Neural cell (in vitro differentiated cells): Measurements from ENCODE around the gene HIVEP3. TPM values are rescaled to one million over a fixed set of nuclear protein-coding genes. Genes with fewer than 3 reads are reported as not detected.

Source experiments
- H2AFZ ChIP-seq: fragments of 200-600, 300-800 bp; sonication (generic), shearing (Covaris generic); 2 replicates; pipeline ENCODE4 v1.6.0; 2014; ENCODE audit warnings: low read depth, mild to moderate bottlenecking, antibody characterized with exemption, low read length, moderate library complexity
- H3F3A ChIP-seq: fragments of 200-600 bp; shearing (Covaris generic); 2 replicates; pipeline ENCODE4 v1.6.1; 2016; ENCODE audit warnings: mild to moderate bottlenecking, moderate library complexity, mixed read lengths, antibody characterized with exemption, low read length; ENCODE audit not compliant: insufficient read depth, poor library complexity, severe bottlenecking
- H3K27ac ChIP-seq: fragments of 200-600, 300-800 bp; sonication (generic), shearing (Covaris generic); 2 replicates; pipeline ENCODE4 v1.5.1; 2014; ENCODE audit warnings: mild to moderate bottlenecking, low read length, moderate library complexity
- H3K27me3 ChIP-seq: fragments of 300-800, 200-600 bp; sonication (generic), shearing (Covaris generic); 2 replicates; pipeline ENCODE4 v1.6.0; 2014; ENCODE audit warnings: mild to moderate bottlenecking, low read depth, low read length, moderate library complexity; ENCODE audit not compliant: insufficient read depth
- H3K36me3 ChIP-seq: fragments of 300-800, 200-600 bp; sonication (generic), shearing (Covaris generic); 2 replicates; pipeline ENCODE4 v1.5.1; 2014; ENCODE audit warnings: mild to moderate bottlenecking, antibody characterized with exemption, low read length, moderate library complexity; ENCODE audit not compliant: insufficient read depth
- H3K4me2 ChIP-seq: fragments of 300-800, 200-600 bp; sonication (generic), shearing (Covaris generic); 2 replicates; pipeline ENCODE4 v1.6.0; 2014; ENCODE audit warnings: mild to moderate bottlenecking, low read length
- H3K4me3 ChIP-seq: fragments of 300-800, 200-600 bp; sonication (generic), shearing (Covaris generic); 2 replicates; pipeline ENCODE4 v1.5.1; 2014; ENCODE audit warnings: mild to moderate bottlenecking, low read length, moderate library complexity
- H3K79me2 ChIP-seq: fragments of 200-600 bp; shearing (Covaris generic); replicated peaks from 2 replicates; pipeline ENCODE4 v1.6.0; 2014; ENCODE audit warnings: mild to moderate bottlenecking, low read length, moderate library complexity; ENCODE audit not compliant: insufficient read depth
- H3K9ac ChIP-seq: fragments of 300-800, 200-600 bp; sonication (generic), shearing (Covaris generic); 2 replicates; pipeline ENCODE4 v1.6.1; 2016; ENCODE audit warnings: mild to moderate bottlenecking, low read length, mixed read lengths
- H3K9me2 ChIP-seq: fragments of 200-600 bp; shearing (Covaris generic); 2 replicates; pipeline ENCODE4 v1.6.1; 2016; ENCODE audit warnings: mild to moderate bottlenecking, low read length, mixed read lengths; ENCODE audit not compliant: insufficient read depth
- H3K9me3 ChIP-seq: fragments of 200-600, 300-800 bp; sonication (generic), shearing (Covaris generic); 2 replicates; pipeline ENCODE4 v1.6.1; 2016; ENCODE audit warnings: mild to moderate bottlenecking, mixed run types, low read length, moderate library complexity, mixed read lengths
- H4K20me1 ChIP-seq: fragments of 200-600 bp; shearing (Covaris generic); 2 replicates; pipeline ENCODE4 v1.6.1; 2016; ENCODE audit warnings: mild to moderate bottlenecking, mixed run types; ENCODE audit not compliant: insufficient read depth
- EP300 ChIP-seq: fragments of 450-650 bp; conservative IDR thresholded peaks from 2 replicates; pipeline ENCODE4 v1.6.1; 2014; ENCODE audit warnings: antibody characterized with exemption, mild to moderate bottlenecking, moderate library complexity; ENCODE audit not compliant: poor library complexity, severe bottlenecking
- EZH2 ChIP-seq: fragments of 200-600, 300-800 bp; shearing (Covaris generic), sonication (generic); IDR thresholded peaks from 2 replicates; pipeline ENCODE4 v1.6.1; 2014; ENCODE audit warnings: antibody characterized with exemption, low read length, borderline replicate concordance, mild to moderate bottlenecking; ENCODE audit not compliant: insufficient read depth, poor library complexity, severe bottlenecking
- MXI1 ChIP-seq: fragments of 450-650 bp; conservative IDR thresholded peaks from 2 replicates; pipeline ENCODE4 v1.6.1; 2014; ENCODE audit warnings: antibody characterized with exemption, mild to moderate bottlenecking; ENCODE audit not compliant: poor library complexity, severe bottlenecking
- POLR2AphosphoS5 ChIP-seq: IDR thresholded peaks from 2 replicates; pipeline ENCODE4 v1.6.1; 2012
- RAD21 ChIP-seq: fragments of 450-650 bp; conservative IDR thresholded peaks from 2 replicates; pipeline ENCODE4 v1.6.1; 2014; ENCODE audit warnings: antibody characterized with exemption, mild to moderate bottlenecking, moderate library complexity
- SMC3 ChIP-seq: fragments of 450-650 bp; conservative IDR thresholded peaks from 2 replicates; pipeline ENCODE4 v1.6.1; 2014; ENCODE audit warnings: antibody characterized with exemption, mild to moderate bottlenecking, moderate library complexity; ENCODE audit not compliant: poor library complexity
- TAF1 ChIP-seq: IDR thresholded peaks from 2 replicates; pipeline ENCODE4 v1.6.1; 2012; ENCODE audit warnings: low read depth
- polyA plus RNA-seq: library from polyadenylated mRNA; depleted of rRNA; stranded (reverse); fragments of >200 nt; gene quantifications from 2 replicates; pipeline ENCODE4 v1.2.3, GENCODE V29; 2014
- TF ChIP-seq, protein P1 (sequence below): IDR thresholded peaks from 2 replicates; pipeline ENCODE4 v1.6.1; 2012; ENCODE audit warnings: borderline replicate concordance
- TF ChIP-seq, protein P2 (sequence below): fragments of 450-650 bp; IDR thresholded peaks from 2 replicates; pipeline ENCODE4 v1.5.1; 2014; ENCODE audit warnings: antibody characterized with exemption, mild to moderate bottlenecking, moderate library complexity; ENCODE audit not compliant: poor library complexity, severe bottlenecking

Gene HIVEP3
- polyA plus RNA-seq, 1 donor from 2014 or later: 2.6 TPM

DNA sequence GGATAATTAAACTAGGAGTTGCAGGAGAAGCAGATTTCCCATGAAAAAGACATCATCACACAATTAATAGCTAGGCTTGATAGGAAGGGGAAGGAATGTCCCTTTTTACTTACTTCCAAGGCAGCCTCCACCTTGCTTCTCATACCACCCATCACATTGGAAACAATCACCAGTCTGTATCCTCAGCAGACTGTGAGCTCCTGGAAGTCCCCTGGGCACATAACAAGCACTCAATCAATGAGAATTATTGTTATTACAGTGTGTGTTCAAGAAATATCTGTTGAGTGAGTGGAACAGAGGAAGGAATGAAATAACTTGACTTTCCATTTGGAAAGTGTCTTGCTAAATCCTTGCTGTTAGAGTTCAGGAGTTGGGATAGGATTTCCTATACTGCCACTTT is 36.2 kb downstream of the HIVEP3 start:
- Histone ChIP-seq H3F3A (peaks cover 3% of the 10 kb centered on the region), H2AFZ (no peak overlapping the region), H3K4me3 (no peak overlapping the region), H3K27me3 (no peaks in the 10 kb centered on the region), H3K36me3 (no peaks in the 10 kb centered on the region), H4K20me1 (no peaks in the 10 kb centered on the region), H3K27ac (no peak overlapping the region), H3K9me2 (no peaks in the 10 kb centered on the region), H3K79me2 (no peaks in the 10 kb centered on the region), H3K4me2 (no peak overlapping the region), H3K9me3 (no peaks in the 10 kb centered on the region), H3K9ac (no peak overlapping the region)
- TF ChIP-seq MXI1 (no peak), TAF1 (no peak), RAD21 (no peak), EP300 (no peak), EZH2 (no peak), SMC3 (no peak), POLR2AphosphoS5 (no peak)
- TF ChIP-seq, protein P1, sequence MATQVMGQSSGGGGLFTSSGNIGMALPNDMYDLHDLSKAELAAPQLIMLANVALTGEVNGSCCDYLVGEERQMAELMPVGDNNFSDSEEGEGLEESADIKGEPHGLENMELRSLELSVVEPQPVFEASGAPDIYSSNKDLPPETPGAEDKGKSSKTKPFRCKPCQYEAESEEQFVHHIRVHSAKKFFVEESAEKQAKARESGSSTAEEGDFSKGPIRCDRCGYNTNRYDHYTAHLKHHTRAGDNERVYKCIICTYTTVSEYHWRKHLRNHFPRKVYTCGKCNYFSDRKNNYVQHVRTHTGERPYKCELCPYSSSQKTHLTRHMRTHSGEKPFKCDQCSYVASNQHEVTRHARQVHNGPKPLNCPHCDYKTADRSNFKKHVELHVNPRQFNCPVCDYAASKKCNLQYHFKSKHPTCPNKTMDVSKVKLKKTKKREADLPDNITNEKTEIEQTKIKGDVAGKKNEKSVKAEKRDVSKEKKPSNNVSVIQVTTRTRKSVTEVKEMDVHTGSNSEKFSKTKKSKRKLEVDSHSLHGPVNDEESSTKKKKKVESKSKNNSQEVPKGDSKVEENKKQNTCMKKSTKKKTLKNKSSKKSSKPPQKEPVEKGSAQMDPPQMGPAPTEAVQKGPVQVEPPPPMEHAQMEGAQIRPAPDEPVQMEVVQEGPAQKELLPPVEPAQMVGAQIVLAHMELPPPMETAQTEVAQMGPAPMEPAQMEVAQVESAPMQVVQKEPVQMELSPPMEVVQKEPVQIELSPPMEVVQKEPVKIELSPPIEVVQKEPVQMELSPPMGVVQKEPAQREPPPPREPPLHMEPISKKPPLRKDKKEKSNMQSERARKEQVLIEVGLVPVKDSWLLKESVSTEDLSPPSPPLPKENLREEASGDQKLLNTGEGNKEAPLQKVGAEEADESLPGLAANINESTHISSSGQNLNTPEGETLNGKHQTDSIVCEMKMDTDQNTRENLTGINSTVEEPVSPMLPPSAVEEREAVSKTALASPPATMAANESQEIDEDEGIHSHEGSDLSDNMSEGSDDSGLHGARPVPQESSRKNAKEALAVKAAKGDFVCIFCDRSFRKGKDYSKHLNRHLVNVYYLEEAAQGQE: no peak
- TF ChIP-seq, protein P2, sequence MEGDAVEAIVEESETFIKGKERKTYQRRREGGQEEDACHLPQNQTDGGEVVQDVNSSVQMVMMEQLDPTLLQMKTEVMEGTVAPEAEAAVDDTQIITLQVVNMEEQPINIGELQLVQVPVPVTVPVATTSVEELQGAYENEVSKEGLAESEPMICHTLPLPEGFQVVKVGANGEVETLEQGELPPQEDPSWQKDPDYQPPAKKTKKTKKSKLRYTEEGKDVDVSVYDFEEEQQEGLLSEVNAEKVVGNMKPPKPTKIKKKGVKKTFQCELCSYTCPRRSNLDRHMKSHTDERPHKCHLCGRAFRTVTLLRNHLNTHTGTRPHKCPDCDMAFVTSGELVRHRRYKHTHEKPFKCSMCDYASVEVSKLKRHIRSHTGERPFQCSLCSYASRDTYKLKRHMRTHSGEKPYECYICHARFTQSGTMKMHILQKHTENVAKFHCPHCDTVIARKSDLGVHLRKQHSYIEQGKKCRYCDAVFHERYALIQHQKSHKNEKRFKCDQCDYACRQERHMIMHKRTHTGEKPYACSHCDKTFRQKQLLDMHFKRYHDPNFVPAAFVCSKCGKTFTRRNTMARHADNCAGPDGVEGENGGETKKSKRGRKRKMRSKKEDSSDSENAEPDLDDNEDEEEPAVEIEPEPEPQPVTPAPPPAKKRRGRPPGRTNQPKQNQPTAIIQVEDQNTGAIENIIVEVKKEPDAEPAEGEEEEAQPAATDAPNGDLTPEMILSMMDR: no peak

DNA sequence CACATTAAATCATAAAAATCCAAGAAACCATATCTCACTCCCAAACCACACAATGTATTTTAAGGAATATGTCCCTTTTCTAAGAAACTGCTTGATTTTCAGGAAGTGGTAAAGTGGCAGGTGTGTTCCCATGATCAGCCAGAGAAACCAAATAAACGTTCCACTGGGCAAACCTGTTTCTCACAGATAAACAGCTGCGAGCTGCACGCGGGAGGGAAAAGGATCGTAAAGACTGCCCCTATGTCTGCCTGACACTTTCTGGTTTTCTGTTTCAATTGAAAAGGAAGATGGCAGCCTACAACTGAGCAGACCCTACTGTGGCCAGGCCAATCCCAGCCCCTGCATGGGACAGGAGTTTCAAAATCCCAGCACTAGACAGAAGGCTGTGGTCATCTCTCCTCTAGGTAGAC is 36.6 kb downstream of the HIVEP3 start:
- H3K79me2 ChIP-seq: no peaks in the 10 kb centered on the region
- no peaks in the 10 kb centered on the region for H4K20me1 ChIP-seq
- H3K9me3 ChIP-seq: no peaks in the 10 kb centered on the region
- H3K36me3 ChIP-seq: no peaks in the 10 kb centered on the region
- no peak for TF ChIP-seq POLR2AphosphoS5
- TF ChIP-seq EP300: no peak
- TF ChIP-seq, protein P1: no peak
- no peak for TF ChIP-seq RAD21
- no peak for TF ChIP-seq SMC3
- TF ChIP-seq, protein P2: no peak
- no peak for TF ChIP-seq TAF1
- TF ChIP-seq EZH2: no peak
- no peak for TF ChIP-seq MXI1
- H3K27me3 ChIP-seq: no peaks in the 10 kb centered on the region
- H3K4me3 ChIP-seq: no peak overlapping the region
- no peak overlapping the region for H3K27ac ChIP-seq
- H3K9ac ChIP-seq: no peak overlapping the region
- H3K4me2 ChIP-seq: no peak overlapping the region
- no peak overlapping the region for H2AFZ ChIP-seq
- H3F3A ChIP-seq: peaks cover 3% of the 10 kb centered on the region
- no peaks in the 10 kb centered on the region for H3K9me2 ChIP-seq
